GM18858 (cell line): Measurements from ENCODE around the gene EXD1.
A peak's percentile ranks its signal among the peaks of the same experiment; 100 is the strongest.
"Not testable (repeated sequence)": the region's sequence is repeated elsewhere in the genome, so short reads cannot be mapped to it uniquely, and the experiment has no call there.

ENCODE experiments used
- ATAC-seq: cut with Tn5 transposase; IDR thresholded peaks from one replicate; pipeline ENCODE4 v1.9.1; 2021; ENCODE audit not compliant: unreplicated experiment

Gene EXD1, protein sequence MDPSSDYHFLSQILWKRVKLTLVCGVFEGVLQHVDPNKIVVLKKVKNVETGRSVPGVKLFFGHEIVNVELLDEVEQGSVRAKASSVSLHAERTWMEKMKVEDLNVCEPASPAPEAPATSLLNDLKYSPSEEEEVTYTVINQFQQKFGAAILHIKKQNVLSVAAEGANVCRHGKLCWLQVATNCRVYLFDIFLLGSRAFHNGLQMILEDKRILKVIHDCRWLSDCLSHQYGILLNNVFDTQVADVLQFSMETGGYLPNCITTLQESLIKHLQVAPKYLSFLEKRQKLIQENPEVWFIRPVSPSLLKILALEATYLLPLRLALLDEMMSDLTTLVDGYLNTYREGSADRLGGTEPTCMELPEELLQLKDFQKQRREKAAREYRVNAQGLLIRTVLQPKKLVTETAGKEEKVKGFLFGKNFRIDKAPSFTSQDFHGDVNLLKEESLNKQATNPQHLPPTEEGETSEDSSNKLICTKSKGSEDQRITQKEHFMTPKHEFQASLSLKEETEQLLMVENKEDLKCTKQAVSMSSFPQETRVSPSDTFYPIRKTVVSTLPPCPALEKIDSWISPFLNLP

DNA sequence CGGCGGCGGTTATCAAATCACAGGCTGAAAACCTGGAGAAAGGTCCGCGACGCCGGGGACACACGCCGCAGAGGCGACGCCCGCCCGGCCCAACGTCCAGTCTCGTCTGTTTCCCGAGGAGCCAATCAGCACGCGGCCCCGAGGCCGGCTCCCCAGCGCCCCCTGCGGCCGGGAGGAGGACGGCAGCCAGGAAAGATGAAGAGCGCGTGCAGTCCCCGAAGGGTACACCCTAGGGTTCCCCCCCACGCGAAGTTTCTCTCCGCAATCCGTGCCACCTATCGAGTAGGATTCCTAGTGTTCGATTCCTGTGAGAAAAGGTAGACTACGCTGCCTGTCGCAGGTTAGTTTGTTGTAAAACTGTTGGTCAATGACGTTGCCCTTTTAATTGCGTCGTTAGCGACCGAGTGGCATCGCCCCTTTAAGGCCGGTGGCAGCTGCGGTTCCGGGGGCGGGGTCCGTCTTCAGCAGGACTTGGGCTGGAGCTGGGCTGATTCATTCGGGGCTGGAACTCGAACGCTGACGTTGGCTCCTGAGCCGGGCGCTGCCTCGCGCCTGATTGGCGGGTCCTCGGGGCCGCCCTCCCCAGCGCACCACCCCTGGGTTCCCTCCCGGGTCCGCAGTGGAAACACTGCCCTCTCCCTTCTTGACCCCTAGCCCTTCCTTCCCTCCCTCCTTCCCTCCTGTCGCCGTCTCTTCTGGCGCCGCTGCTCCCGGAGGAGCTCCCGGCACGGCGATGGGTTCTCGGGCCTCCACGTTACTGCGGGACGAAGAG lies at the start of gene EXD1, which contains the start of gene CHP1:
EXD1 (minus strand) TSS at position 108 of the 772 bp plus-strand sequence. CDS start 4,182 bp downstream, outside the sequence.
CHP1 (plus strand) TSS at position 619 of the 772 bp plus-strand sequence; CDS start at position 734, 115 bp downstream.
- ATAC-seq = peak; percentile 77

DNA sequence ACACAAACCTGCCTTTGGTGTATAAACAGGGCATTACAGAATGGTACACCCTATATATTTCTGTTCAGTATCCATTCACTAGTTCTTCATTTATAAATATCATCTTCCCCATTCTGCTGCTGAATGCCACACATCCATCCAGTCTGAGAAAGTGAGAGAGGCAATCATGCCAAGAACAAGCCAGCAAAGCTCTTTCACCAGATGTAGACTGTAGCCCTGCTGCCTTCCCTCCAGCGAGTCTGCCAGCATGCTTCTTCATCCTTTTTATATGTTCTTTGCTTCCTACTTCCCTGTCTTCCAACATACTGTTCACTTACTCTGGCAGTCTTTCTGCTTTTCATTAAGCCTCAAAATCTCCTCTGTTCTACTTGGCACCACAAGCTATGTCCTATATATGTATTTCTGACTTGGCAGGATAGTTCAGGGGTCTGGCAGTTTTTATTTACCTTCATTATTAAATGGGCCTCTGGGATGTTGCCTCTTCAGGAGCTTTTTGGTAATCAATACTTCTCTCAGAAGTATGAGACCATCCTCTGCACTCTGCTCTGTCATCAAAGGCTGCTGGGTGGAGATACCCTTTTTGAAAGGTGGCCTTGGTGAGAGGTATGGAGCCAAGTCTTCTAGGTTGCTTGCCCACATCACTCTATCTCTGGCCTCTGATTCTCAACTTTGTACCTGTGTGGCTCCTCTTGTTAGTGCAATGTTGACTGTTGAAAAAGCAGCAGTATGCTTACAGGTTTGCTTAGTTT lies 49.2 kb upstream of the EXD1 start:
- ATAC-seq = no peak

- no peak for ATAC-seq
Measured at GRCh38 chr15:41278319-41278718, 47.8 kb upstream of the EXD1 start.

- ATAC-seq = no peak
Measured at GRCh38 chr15:41276831-41277230, 46.3 kb upstream of the EXD1 start.

DNA sequence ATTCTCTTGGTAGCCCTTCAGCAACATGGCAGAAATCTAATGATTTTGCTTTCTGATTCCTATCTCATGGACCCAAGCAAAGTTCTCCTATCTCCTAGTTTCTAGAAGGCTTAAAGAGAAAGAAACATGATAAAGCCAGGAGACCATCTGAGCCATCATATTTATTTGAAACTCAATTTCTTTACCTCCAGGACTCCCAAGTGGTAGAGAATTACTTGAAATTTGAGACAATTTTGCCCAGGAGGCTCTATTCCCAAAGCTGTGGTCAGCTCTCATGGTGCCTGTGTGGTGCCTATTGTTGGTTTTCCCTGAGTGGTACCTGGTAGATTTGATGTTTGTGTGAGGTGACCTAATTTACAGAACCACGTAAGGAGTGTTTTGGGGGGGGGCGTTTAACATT lies 39.3 kb upstream of the EXD1 start:
- no peak for ATAC-seq

GRCh38 chr15:41263891-41264351 lies 33.4 kb upstream of the EXD1 start:
- no peak for ATAC-seq

- ATAC-seq = no peak
Measured at GRCh38 chr15:41262571-41262970, 32.0 kb upstream of the EXD1 start.

GRCh38 chr15:41260924-41261323 lies 30.4 kb upstream of the EXD1 start:
- ATAC-seq = not testable (repeated sequence)

DNA sequence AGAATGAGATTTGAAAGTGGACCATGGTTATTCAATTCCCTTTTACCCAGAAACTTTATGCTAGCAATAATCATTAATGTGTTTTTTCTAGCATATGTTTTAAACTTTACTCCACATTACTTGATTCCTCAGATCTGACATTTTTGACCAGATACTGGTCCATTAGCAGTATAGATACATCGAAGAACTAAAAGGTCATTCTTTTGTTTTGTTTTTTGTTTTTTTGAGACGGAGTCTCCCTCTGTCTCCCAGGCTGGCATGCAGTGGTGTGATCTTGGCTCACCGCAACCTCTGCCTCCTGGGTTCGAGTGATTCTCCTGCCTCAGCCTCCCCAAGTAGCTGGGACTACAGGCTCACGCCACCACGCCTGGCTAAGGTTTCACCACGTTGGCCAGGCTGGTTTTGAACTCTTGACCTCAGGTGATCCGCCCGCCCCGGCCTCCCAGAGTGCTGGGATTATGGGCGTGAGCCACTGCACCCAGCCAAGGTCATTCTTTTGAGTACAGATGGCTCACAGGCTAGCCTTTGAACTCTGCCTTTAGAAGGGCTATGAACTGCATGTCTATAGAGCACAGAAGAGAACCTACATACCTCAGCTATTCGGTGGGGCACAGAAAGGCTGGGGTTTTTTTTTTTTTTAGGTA lies 29.1 kb upstream of the EXD1 start:
- no peak for ATAC-seq

- ATAC-seq = no peak
Measured at GRCh38 chr15:41258750-41259471, 28.4 kb upstream of the EXD1 start.

GRCh38 chr15:41256577-41257038 lies 26.1 kb upstream of the EXD1 start:
- no peak for ATAC-seq

DNA sequence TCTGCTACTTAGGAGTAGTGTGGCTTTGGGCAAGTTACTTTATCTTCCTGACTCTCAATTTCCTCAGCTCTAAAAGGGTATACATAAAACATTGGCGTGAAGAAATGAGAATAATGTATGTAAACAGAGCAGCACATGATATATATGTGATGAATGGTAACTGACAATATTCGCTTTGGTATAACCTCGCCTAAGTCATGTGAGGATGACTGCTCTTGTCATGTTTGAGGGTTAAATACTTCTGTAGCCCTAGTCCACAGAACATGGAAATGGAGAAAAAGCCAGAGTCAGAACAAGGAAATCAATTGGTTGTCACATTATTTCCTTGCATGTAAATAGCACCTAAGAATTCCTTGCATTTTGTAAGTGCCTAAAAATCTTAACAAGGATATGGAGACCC lies 25.5 kb upstream of the EXD1 start:
- ATAC-seq = no peak

- ATAC-seq = no peak
Measured at GRCh38 chr15:41254560-41254959, 24.0 kb upstream of the EXD1 start.

GRCh38 chr15:41251411-41251810 lies 20.9 kb upstream of the EXD1 start:
- no peak for ATAC-seq

- ATAC-seq = not testable (repeated sequence)
Measured at GRCh38 chr15:41250745-41251144, 20.2 kb upstream of the EXD1 start.

DNA sequence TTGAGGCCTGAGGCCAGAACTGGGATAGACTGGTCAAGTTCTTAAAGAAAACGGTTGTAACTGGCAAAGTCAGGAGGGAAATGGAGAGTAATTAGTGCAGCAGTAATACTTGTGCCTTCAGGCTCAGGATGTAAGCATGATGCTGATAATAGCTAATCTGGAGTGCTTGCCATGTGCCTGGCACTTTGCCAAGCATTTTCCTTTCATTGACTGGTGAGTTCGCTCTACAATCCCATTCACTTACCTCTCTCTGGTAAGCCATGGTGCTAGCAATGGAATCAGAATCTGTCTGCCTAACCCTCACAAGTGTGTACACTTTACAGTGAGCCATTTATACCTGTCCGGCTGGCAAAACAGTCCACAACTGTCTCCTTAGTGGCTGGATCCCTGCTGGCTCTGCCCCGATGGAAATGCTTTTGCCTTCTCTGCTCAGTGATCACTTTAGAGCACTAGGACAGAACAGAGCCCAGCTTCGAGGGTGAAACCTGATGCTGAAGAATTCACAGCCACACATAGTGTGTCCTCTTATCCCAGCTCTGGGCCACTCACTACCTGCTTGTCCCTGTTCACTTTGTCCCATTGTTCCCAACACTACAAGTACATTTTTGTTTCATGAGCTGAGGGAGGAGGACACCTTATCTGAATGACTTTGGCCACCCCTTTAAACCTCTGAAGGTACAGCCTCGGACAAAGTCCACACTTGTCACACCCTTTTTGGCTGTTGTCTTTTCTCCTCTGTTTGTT lies 10.8 kb upstream of the EXD1 start:
- no peak for ATAC-seq

DNA sequence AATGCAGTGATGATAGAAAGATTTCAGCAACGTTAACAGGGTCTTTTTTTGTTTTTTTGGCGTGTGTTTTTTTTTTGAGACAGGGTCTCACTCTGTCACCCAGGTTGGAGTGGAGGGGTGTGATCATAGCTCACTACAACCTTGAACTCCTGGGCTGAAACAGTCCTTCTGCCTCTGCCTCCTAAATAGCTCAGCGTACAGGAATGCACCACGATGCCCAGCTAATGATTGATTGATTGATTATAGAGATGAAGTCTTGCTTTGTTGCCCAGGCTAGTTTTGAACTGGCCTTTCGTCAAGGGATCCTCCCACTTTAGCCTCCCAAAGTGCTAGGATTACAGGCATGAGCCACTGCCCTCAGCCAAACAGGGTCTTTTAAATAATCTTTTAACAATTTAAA lies 7.5 kb upstream of the EXD1 start:
- no peak for ATAC-seq

DNA sequence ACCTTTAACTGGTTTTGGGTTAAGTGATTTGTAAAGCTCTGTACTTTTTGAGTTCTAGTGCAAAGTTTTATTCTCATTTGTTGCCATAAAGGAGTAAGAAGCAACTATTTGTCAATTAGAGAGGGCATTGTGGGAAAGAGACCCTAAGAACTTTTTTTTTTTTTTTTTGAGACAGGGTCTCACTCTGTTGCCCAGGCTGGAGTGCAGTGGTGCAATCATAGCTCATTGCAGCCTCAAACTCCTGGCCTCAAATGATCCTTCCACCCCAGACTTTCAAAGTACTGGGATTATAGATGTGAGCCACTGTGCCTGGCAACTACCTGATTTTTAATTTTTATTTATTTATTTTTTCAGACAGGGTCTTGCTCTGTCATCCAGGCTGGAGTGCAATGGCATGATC lies 5.4 kb upstream of the EXD1 start:
- no peak for ATAC-seq

DNA sequence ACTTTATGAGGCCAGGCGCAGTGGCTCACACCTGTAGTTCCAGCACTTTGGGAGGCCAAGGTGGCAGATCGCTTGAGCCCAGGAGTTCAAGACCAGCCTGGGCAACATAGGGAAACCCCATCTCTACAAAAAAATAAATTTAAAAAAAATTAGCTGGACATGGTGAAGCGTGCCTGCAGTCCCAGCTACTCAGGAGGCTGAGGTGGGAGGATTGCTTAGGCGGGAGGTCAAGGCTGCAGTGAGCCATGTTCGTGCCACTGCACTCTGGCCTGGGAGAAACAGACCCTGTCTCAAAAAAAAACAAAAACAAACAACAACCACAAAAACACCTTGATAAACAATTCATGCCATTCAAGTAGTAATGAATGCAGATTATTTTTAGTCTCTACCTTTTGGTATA lies 4.7 kb upstream of the EXD1 start:
- ATAC-seq = not testable (repeated sequence)
